Measurements from ENCODE around the gene CHADL. TPM values are rescaled to one million over a fixed set of nuclear protein-coding genes. Genes with fewer than 3 reads are reported as not detected.

CHADL gene
- total and polyA plus RNA-seq, 10 of the 15 experiments (the other 5 are each of a cell fraction or from before 2014, with no cell fraction given): 0.24 TPM; not detected in 9

- TF ChIP-seq ZNF592 (IDR thresholded peaks at IDR 0.05): no peak
- no peak for TF ChIP-seq ZBED1 (IDR thresholded peaks at IDR 0.05; ENCODE audit: borderline replicate concordance)
- TF ChIP-seq BMI1 (IDR thresholded peaks at IDR 0.05; ENCODE audit: borderline replicate concordance): peak; percentile 98
- TF ChIP-seq SKIL (IDR thresholded peaks at IDR 0.05; ENCODE audit: low read depth, poor library complexity, severe bottlenecking): peak; percentile 45
- no peak for TF ChIP-seq CBFB (IDR thresholded peaks at IDR 0.05; ENCODE audit: low read depth)
- TF ChIP-seq HDAC2 (IDR thresholded peaks at IDR 0.05): no peak
- peak; percentile 71; the same call in 1 of the 2 replicates for TF ChIP-seq IRF3 (IDR thresholded peaks at IDR 0.05)
- peak; percentile 50; the same call in 1 of the 2 replicates for TF ChIP-seq NR2C1 (IDR thresholded peaks at IDR 0.05)
- TF ChIP-seq ZNF24 (IDR thresholded peaks at IDR 0.05): no peak
- TF ChIP-seq NFYB (IDR thresholded peaks at IDR 0.05; ENCODE audit: insufficient read depth, low read depth, low read length): peak; percentile 93
- TF ChIP-seq CHD2 (IDR thresholded peaks at IDR 0.05; ENCODE audit: borderline replicate concordance, low read depth, low read length): peak; percentile 91
- peak in 1 of 2 experiments; percentile 62; a peak in 1 of 3 replicates for TF ChIP-seq EGR1 (IDR thresholded peaks at IDR 0.05; ENCODE audit: borderline replicate concordance in 1 of 2, low read depth in 2 of 2, low read length in 2 of 2)
- TF ChIP-seq NFIC (IDR thresholded peaks at IDR 0.05; ENCODE audit: low read depth, low read length): no peak
- TF ChIP-seq RFX5 (IDR thresholded peaks at IDR 0.05; ENCODE audit: low read depth, low read length): 0 out of 2 replicates have a peak, but pooled peaks have one; percentile 68
- 0 out of 2 replicates have a peak, but pooled peaks have one; percentile 40 for TF ChIP-seq TCF3 (IDR thresholded peaks at IDR 0.05; ENCODE audit: borderline replicate concordance, insufficient read depth, low read depth, low read length)
- TF ChIP-seq IKZF2 (IDR thresholded peaks at IDR 0.05): peak in 1 of 2 experiments; percentile 55; a peak in 2 of 4 replicates
- peak; percentile 42; the same call in 1 of the 2 replicates for TF ChIP-seq GATAD2B (conservative IDR thresholded peaks at IDR 0.05; ENCODE audit: low read depth)
- 0 out of 2 replicates have a peak, but pooled peaks have one; percentile 55 for TF ChIP-seq TARDBP (IDR thresholded peaks at IDR 0.05; ENCODE audit: borderline replicate concordance)
- peak; percentile 84 for TF ChIP-seq CREB1 (IDR thresholded peaks at IDR 0.05; ENCODE audit: low read depth)
- no peak for TF ChIP-seq RAD21 (IDR thresholded peaks at IDR 0.05; ENCODE audit: insufficient read depth, low read depth, low read length)
- TF ChIP-seq SRF (IDR thresholded peaks at IDR 0.05; ENCODE audit: low read depth in 2 of 2, low read length in 2 of 2): no peak
Measured at GRCh38 chr22:41204992-41205900, 35.5 kb downstream of the CHADL start, which contains the start of gene L3MBTL2 (continued).
